Spleen (tissue), 11 donors: ENCODE data around the gene LMLN. TPM values are rescaled to one million over a fixed set of nuclear protein-coding genes. Genes with fewer than 3 reads are reported as not detected.

Experiments
- DNase-seq: peaks from one replicate; pipeline ENCODE4 v3.0.0-alpha.2; 2020
- H3K27ac ChIP-seq, 8 donors: fragments of 200-600 bp; sonication (generic) in 7 of 8; 1 replicate in 4 of 8; 2 replicates in 4 of 8; pipeline versions ENCODE4 v1.5.0 to v1.8.0; 2016 to 2021; ENCODE audit warnings: inconsistent platforms in 4 of 8, mild to moderate bottlenecking in 4 of 8, moderate library complexity in 1 of 8
- H3K27me3 ChIP-seq, 7 donors: fragments of 200-600 bp; sonication (generic) in 6 of 7; replicated peaks in 1 of 7; 1 replicate in 4 of 7; 2 replicates in 3 of 7; pipeline versions ENCODE4 v1.5.0 to v1.8.0; 2016 to 2021; ENCODE audit warnings: inconsistent platforms in 3 of 7, mild to moderate bottlenecking in 1 of 7
- H3K36me3 ChIP-seq, 6 donors: fragments of 200-600 bp; sonication (generic) in 5 of 6; 1 replicate in 4 of 6; 2 replicates in 2 of 6; pipeline versions ENCODE4 v1.5.0 to v1.8.0; 2016 to 2021; ENCODE audit warnings: inconsistent platforms in 2 of 6
- H3K4me1 ChIP-seq, 6 donors: fragments of 200-600 bp; sonication (generic) in 5 of 6; 1 replicate in 3 of 6; 2 replicates in 3 of 6; pipeline versions ENCODE4 v1.5.0 to v1.8.0; 2016 to 2021; ENCODE audit warnings: inconsistent platforms in 3 of 6
- H3K4me3 ChIP-seq, 8 donors: fragments of 200-600 bp; sonication (generic) in 7 of 8; 1 replicate in 4 of 8; 2 replicates in 4 of 8; pipeline versions ENCODE4 v1.5.0 to v1.8.0; 2016 to 2021; ENCODE audit warnings: inconsistent platforms in 4 of 8, mild to moderate bottlenecking in 4 of 8, moderate library complexity in 2 of 8
- H3K9me3 ChIP-seq, 8 donors: fragments of 200-600 bp; sonication (generic) in 7 of 8; 1 replicate in 4 of 8; 2 replicates in 4 of 8; pipeline versions ENCODE4 v1.5.0 to v1.8.0; 2016 to 2021; ENCODE audit warnings: inconsistent platforms in 4 of 8
- CTCF ChIP-seq, 11 experiments: fragments of 200-600 bp in 7 of 11; fragments of 450-650 bp in 4 of 11; sonication (generic) in 4 of 11; IDR thresholded peaks in 8 of 11; conservative IDR thresholded peaks in 3 of 11; 1 replicate in 7 of 11; 2 replicates in 4 of 11; pipeline versions ENCODE4 v1.4.0 to v1.8.0; 2016 to 2021; ENCODE audit warnings: antibody characterized with exemption in 11 of 11, inconsistent platforms in 4 of 11, mild to moderate bottlenecking in 1 of 11
- POLR2A ChIP-seq, 3 donors: fragments of 450-650 bp; IDR thresholded peaks; one replicate each; pipeline ENCODE4 v1.5.1; 2017; ENCODE audit warnings: antibody characterized with exemption in 3 of 3, mild to moderate bottlenecking in 1 of 3
- POLR2AphosphoS5 ChIP-seq, 3 donors: sonication (generic); formaldehyde crosslinking; IDR thresholded peaks; one replicate each; pipeline ENCODE4 v1.5.1; 2017; ENCODE audit warnings: antibody characterized with exemption in 3 of 3
- WGBS, 5 donors: extraction: QIAGEN DNeasy Blood & Tissue Kit in 3 of 5; methylation state at CpG; one replicate each; pipeline versions ENCODE4 v1.1.5 to v1.1.7; 2013 to 2018; 5-methylcytosine and 5-hydroxymethylcytosine counted together
- intact Hi-C: fragments of 100-400 bp; cut with DNase I; formaldehyde crosslinking; loops from one replicate; pipeline ENCODE4 v1.15.0; 2023; ENCODE audit warnings: low total_unique reads
- polyA plus RNA-seq, 3 donors: library from polyadenylated mRNA; stranded (reverse); fragments of 200-250 nt; gene quantifications; one replicate each; pipeline ENCODE4 v1.2.1, GENCODE V29; 2013
- total RNA-seq, 7 donors: library from RNA; depleted of rRNA in 3 of 7; stranded (reverse); fragments of >200 nt in 3 of 7; fragmentation: NEBNext Ultra II Directional in 4 of 7; extraction: Animal tissue kit (Norgen Biotek cat#: 25700) in 4 of 7; gene quantifications; one replicate each; pipeline versions ENCODE4 v1.1.0 to v1.2.1, GENCODE V29; 2016 to 2021
- donor health status: healthy with polysubstance abuse.
- donor health status: DM: no; HTN: no; CAD: no; lungs with moderate emphysema.
- donor health status: DM: no; HTN: no; CAD: no.
- donor health status: Bipolar disorder and iron deficiency.
- donor health status: healthy.
- donor health status: DM: no; HTN: no; CAD: no.
- donor health status: DM: yes; HTN: yes; CAD: no.

The LMLN gene
- total and polyA plus RNA-seq, 10 donors, result 0.52 to 5.9 (median 3.2) TPM

DNA sequence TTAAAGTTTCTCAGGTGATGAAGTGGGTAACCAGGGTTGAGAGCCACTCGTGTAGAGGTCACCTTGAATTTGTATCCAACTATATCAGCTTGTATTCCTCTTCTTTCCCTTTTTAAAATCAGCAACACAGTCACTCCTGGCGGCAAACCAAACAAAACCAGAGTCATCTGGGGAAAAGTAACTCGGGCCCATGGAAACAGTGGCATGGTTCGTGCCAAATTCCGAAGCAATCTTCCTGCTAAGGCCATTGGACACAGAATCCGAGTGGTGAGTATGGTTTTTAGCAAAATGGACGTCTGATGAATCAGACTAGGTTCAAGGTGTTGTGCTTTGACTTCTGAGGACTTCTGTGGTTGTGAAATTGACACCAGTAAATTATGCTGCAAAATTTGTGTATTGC is 6.1 kb upstream of the LMLN start:
- no peaks in the 10 kb centered on the region for H3K27me3 ChIP-seq
- WGBS, 5 donors, result 79 to 92% (median 83%) methylated on average over 7 of the region's 7 CpGs
- TF ChIP-seq POLR2AphosphoS5 (IDR thresholded peaks at IDR 0.05) (no peak), CTCF (IDR thresholded peaks at IDR 0.05 in 8 of 11, conservative IDR thresholded peaks at IDR 0.05 in 3 of 11) (no peak), POLR2A (IDR thresholded peaks at IDR 0.05) (no peak)
- intact Hi-C loops, result no loop called here
- H3K4me3 ChIP-seq, result no peak overlapping the region
- no peak overlapping the region for H3K27ac ChIP-seq
- DNase-seq, result no peak
- H3K9me3 ChIP-seq, result no peaks in the 10 kb centered on the region
- peaks cover 37 to 84% (median 68%) of the 10 kb centered on the region in 6 donors for H3K4me1 ChIP-seq
- H3K36me3 ChIP-seq, result peaks cover 8 to 64% (median 56%) of the 10 kb centered on the region in 6 donors

- Histone ChIP-seq H3K9me3 (no peaks in the 10 kb centered on the region), H3K27ac (no peak overlapping the region), H3K4me3 (no peak overlapping the region), H3K4me1 (peaks cover 37 to 85% (median 72%) of the 10 kb centered on the region in 6 donors), H3K36me3 (peaks cover 8 to 64% (median 56%) of the 10 kb centered on the region in 6 donors), H3K27me3 (no peaks in the 10 kb centered on the region)
- no peak for DNase-seq
- WGBS, 5 donors, result 89 to 98% (median 92%) methylated on average over 4 of the region's 4 CpGs
- no peak for TF ChIP-seq POLR2A (IDR thresholded peaks at IDR 0.05)
- no peak for TF ChIP-seq POLR2AphosphoS5 (IDR thresholded peaks at IDR 0.05)
- TF ChIP-seq CTCF (IDR thresholded peaks at IDR 0.05 in 8 of 11, conservative IDR thresholded peaks at IDR 0.05 in 3 of 11), result no peak
- intact Hi-C loops, result no loop called here
Measured at GRCh38 chr3:197955892-197956477, 4.0 kb upstream of the LMLN start.

- H3K36me3 ChIP-seq, result peaks cover 8 to 58% (median 50%) of the 10 kb centered on the region in 6 donors
- TF ChIP-seq POLR2AphosphoS5 (IDR thresholded peaks at IDR 0.05), result no peak
- no peak for TF ChIP-seq POLR2A (IDR thresholded peaks at IDR 0.05)
- TF ChIP-seq CTCF (IDR thresholded peaks at IDR 0.05 in 8 of 11, conservative IDR thresholded peaks at IDR 0.05 in 3 of 11), result no peak
- intact Hi-C loops, result no loop called here
- peak overlapping the region; percentile 3 to 85 (median 56) for H3K27ac ChIP-seq
- no peaks in the 10 kb centered on the region for H3K9me3 ChIP-seq
- H3K27me3 ChIP-seq, result no peaks in the 10 kb centered on the region
- H3K4me3 ChIP-seq, result no peak overlapping the region
- no peak for DNase-seq
- 84 to 95% (median 93%) methylated on average over 2 of the region's 2 CpGs for WGBS, 5 donors
- H3K4me1 ChIP-seq, result peaks cover 35 to 85% (median 72%) of the 10 kb centered on the region in 6 donors
Measured at GRCh38 chr3:197956626-197956988, 3.4 kb upstream of the LMLN start.

DNA sequence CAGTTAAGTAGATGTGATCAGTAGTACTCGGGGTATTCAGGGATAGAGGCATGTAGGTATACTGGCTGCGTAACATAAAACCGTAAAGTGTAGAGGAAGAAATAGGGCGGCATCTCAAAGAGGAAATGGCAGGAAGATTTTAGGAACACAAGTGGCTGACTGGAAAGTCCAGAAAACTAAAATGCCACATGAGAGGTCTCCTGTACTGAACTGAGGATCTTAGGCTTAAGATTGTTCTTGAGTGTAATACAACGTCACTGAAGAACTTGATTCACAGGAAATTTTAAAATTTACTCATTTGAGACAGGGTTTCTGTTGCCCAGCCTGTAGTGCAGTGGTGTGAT is 2.3 kb upstream of the LMLN start:
- Histone ChIP-seq H3K36me3 (peaks cover 8 to 47% (median 39%) of the 10 kb centered on the region in 6 donors), H3K9me3 (no peaks in the 10 kb centered on the region), H3K4me1 (peaks cover 24 to 80% (median 61%) of the 10 kb centered on the region in 6 donors), H3K27me3 (no peaks in the 10 kb centered on the region), H3K27ac (peak overlapping the region in 7 of 8 donors; percentile 37 to 85 (median 57)), H3K4me3 (no peak overlapping the region)
- DNase-seq, result no peak
- TF ChIP-seq POLR2AphosphoS5 (IDR thresholded peaks at IDR 0.05), result no peak
- TF ChIP-seq CTCF (IDR thresholded peaks at IDR 0.05 in 8 of 11, conservative IDR thresholded peaks at IDR 0.05 in 3 of 11), result no peak
- no peak for TF ChIP-seq POLR2A (IDR thresholded peaks at IDR 0.05)
- intact Hi-C loops, result no loop called here
- 62 to 84% (median 72%) methylated on average over 5 of the region's 5 CpGs for WGBS, 5 donors
